Stimulated activated CD8-positive, alpha-beta memory T cell treated with anti-CD3 and anti-CD28 coated beads, Interleukin-4, amount 100 ng/mL, for 48 hours (primary cell): ENCODE measurements around the gene DPP10.
"Not testable (repeated sequence)": the region's sequence is repeated elsewhere in the genome, so short reads cannot be mapped to it uniquely, and the experiment has no call there.

Source experiments
- DNase-seq: peaks from one replicate; pipeline ENCODE4 v3.0.0-alpha.2; 2020

Gene DPP10

GRCh38 chr2:114442510-114442909 lies at the start of gene DPP10:
Gene DPP10, plus strand, starts transcription at chr2:114442641.
- DNase-seq: peak; percentile 28

- no peak for DNase-seq
These were observed 41.6 kb upstream of the DPP10 start for GRCh38 chr2:114400890-114401289.

GRCh38 chr2:114405247-114406116 lies 37.0 kb upstream of the DPP10 start:
- no peak for DNase-seq

GRCh38 chr2:114406347-114406746 lies 36.1 kb upstream of the DPP10 start:
- DNase-seq: no peak

GRCh38 chr2:114407353-114407752 lies 35.1 kb upstream of the DPP10 start:
- DNase-seq: not testable (repeated sequence)

- no peak for DNase-seq
These were observed 20.7 kb upstream of the DPP10 start for GRCh38 chr2:114421781-114422180.

GRCh38 chr2:114424699-114425098 lies 17.7 kb upstream of the DPP10 start:
- DNase-seq: no peak

GRCh38 chr2:114426756-114427155 lies 15.7 kb upstream of the DPP10 start:
- DNase-seq: no peak

- no peak for DNase-seq
These were observed 6.1 kb upstream of the DPP10 start for GRCh38 chr2:114436329-114436728.

GRCh38 chr2:114446571-114446970 lies 4.1 kb downstream of the DPP10 start:
- no peak for DNase-seq

- DNase-seq: no peak
These were observed 8.2 kb downstream of the DPP10 start for GRCh38 chr2:114450639-114451038.

- no peak for DNase-seq
These were observed 14.1 kb downstream of the DPP10 start for GRCh38 chr2:114456566-114456965.

GRCh38 chr2:114457956-114458355 lies 15.5 kb downstream of the DPP10 start:
- no peak for DNase-seq

GRCh38 chr2:114461116-114461515 lies 18.7 kb downstream of the DPP10 start:
- DNase-seq: no peak

GRCh38 chr2:114464961-114465706 lies 22.7 kb downstream of the DPP10 start:
- no peak for DNase-seq

GRCh38 chr2:114468343-114468742 lies 25.9 kb downstream of the DPP10 start:
- no peak for DNase-seq

GRCh38 chr2:114472246-114472645 lies 29.8 kb downstream of the DPP10 start:
- no peak for DNase-seq

- no peak for DNase-seq
These were observed 30.3 kb downstream of the DPP10 start for GRCh38 chr2:114472726-114473125.

- no peak for DNase-seq
These were observed 46.5 kb downstream of the DPP10 start for GRCh38 chr2:114488841-114489530.

- no peak for DNase-seq
These were observed 52.6 kb downstream of the DPP10 start for GRCh38 chr2:114495046-114495445.

GRCh38 chr2:114496959-114497358 lies 54.5 kb downstream of the DPP10 start:
- no peak for DNase-seq

GRCh38 chr2:114499101-114499500 lies 56.7 kb downstream of the DPP10 start:
- no peak for DNase-seq

- no peak for DNase-seq
These were observed 65.3 kb downstream of the DPP10 start for GRCh38 chr2:114507744-114508143.

- no peak for DNase-seq
These were observed 73.4 kb downstream of the DPP10 start for GRCh38 chr2:114515882-114516281.
